Activated T-helper 17 cell treated with anti-CD3 and anti-CD28 coated beads, Interleukin-2, amount 50 U/mL, for 72 hours (primary cell): ENCODE data around the gene IST1. TPM values are rescaled to one million over a fixed set of nuclear protein-coding genes. Genes with fewer than 3 reads are reported as not detected.
"Not testable (repeated sequence)": the region's sequence is repeated elsewhere in the genome, so short reads cannot be mapped to it uniquely, and the experiment has no call there.

Experiments
- ATAC-seq: fragments of 150-1000 bp; cut with Tn5 transposase; replicated peaks from 2 replicates; pipeline ENCODE4 v1.10.0; 2021; ENCODE audit warnings: mild to moderate bottlenecking, moderate library complexity
- H3K27ac Mint-ChIP-seq: one replicate; pipeline ENCODE4 v1.8.0; 2022; ENCODE audit warnings: mixed read lengths
- H3K27me3 Mint-ChIP-seq: one replicate; pipeline ENCODE4 v1.8.0; 2022; ENCODE audit warnings: mixed read lengths
- H3K36me3 Mint-ChIP-seq: one replicate; pipeline ENCODE4 v1.8.0; 2022; ENCODE audit warnings: low read depth, mild to moderate bottlenecking, mixed read lengths
- H3K4me1 Mint-ChIP-seq: one replicate; pipeline ENCODE4 v1.8.0; 2022; ENCODE audit warnings: mixed read lengths
- H3K4me3 Mint-ChIP-seq: one replicate; pipeline ENCODE4 v1.8.0; 2022; ENCODE audit warnings: mild to moderate bottlenecking, mixed read lengths
- H3K9me3 Mint-ChIP-seq: one replicate; pipeline ENCODE4 v1.8.0; 2022; ENCODE audit warnings: mixed read lengths
- total RNA-seq, 2 donors: library from RNA; stranded (reverse); gene quantifications; one replicate each; pipeline ENCODE4 v1.2.3, GENCODE V29; 2022

Gene IST1
- total RNA-seq, 2 donors from 2014 or later = 159 to 217 TPM

GRCh38 chr16:71865173-71865863, 30.0 kb upstream of the IST1 start:
- Mint-ChIP-seq H3K9me3 (no peaks in the 10 kb centered on the region), H3K4me3 (no peak overlapping the region), H3K4me1 (peaks cover 4% of the 10 kb centered on the region), H3K27ac (no peak overlapping the region), H3K36me3 (peaks cover 76% of the 10 kb centered on the region), H3K27me3 (no peaks in the 10 kb centered on the region)
- ATAC-seq = peak; percentile 53

- not testable (repeated sequence) for H3K27ac Mint-ChIP-seq, H3K27me3 Mint-ChIP-seq, H3K9me3 Mint-ChIP-seq, H3K4me3 Mint-ChIP-seq, H3K4me1 Mint-ChIP-seq, ATAC-seq
- peaks cover 59% of the 10 kb centered on the region for H3K36me3 Mint-ChIP-seq
These were observed 28.2 kb upstream of the IST1 start for GRCh38 chr16:71867175-71867574.

GRCh38 chr16:71867939-71868338, 27.4 kb upstream of the IST1 start:
- no peak for ATAC-seq
- Mint-ChIP-seq H3K4me1 (peaks cover 11% of the 10 kb centered on the region), H3K4me3 (no peak overlapping the region), H3K27ac (no peak overlapping the region), H3K9me3 (no peaks in the 10 kb centered on the region), H3K36me3 (peaks cover 53% of the 10 kb centered on the region), H3K27me3 (no peaks in the 10 kb centered on the region)

- no peaks in the 10 kb centered on the region for H3K27me3 Mint-ChIP-seq
- no peaks in the 10 kb centered on the region for H3K9me3 Mint-ChIP-seq
- H3K4me3 Mint-ChIP-seq = no peak overlapping the region
- H3K4me1 Mint-ChIP-seq = peaks cover 15% of the 10 kb centered on the region
- H3K36me3 Mint-ChIP-seq = peaks cover 48% of the 10 kb centered on the region
- no peak for ATAC-seq
- H3K27ac Mint-ChIP-seq = no peak overlapping the region
These were observed 26.2 kb upstream of the IST1 start for GRCh38 chr16:71869089-71869488.

GRCh38 chr16:71870818-71871217, 24.5 kb upstream of the IST1 start:
- H3K36me3 Mint-ChIP-seq = peaks cover 43% of the 10 kb centered on the region
- H3K27me3 Mint-ChIP-seq = no peaks in the 10 kb centered on the region
- peak overlapping the region; percentile 73 for H3K27ac Mint-ChIP-seq
- H3K4me3 Mint-ChIP-seq = no peak overlapping the region
- peak; percentile 58 for ATAC-seq
- no peaks in the 10 kb centered on the region for H3K9me3 Mint-ChIP-seq
- H3K4me1 Mint-ChIP-seq = peaks cover 15% of the 10 kb centered on the region

GRCh38 chr16:71873199-71873598, 22.1 kb upstream of the IST1 start:
- no peaks in the 10 kb centered on the region for H3K9me3 Mint-ChIP-seq
- peaks cover 34% of the 10 kb centered on the region for H3K36me3 Mint-ChIP-seq
- H3K27me3 Mint-ChIP-seq = no peaks in the 10 kb centered on the region
- peaks cover 15% of the 10 kb centered on the region for H3K4me1 Mint-ChIP-seq
- H3K27ac Mint-ChIP-seq = peak overlapping the region; percentile 38
- no peak overlapping the region for H3K4me3 Mint-ChIP-seq
- no peak for ATAC-seq

GRCh38 chr16:71878911-71879310, 16.4 kb upstream of the IST1 start:
- H3K27me3 Mint-ChIP-seq = no peaks in the 10 kb centered on the region
- no peaks in the 10 kb centered on the region for H3K9me3 Mint-ChIP-seq
- no peak overlapping the region for H3K27ac Mint-ChIP-seq
- H3K4me1 Mint-ChIP-seq = peaks cover 24% of the 10 kb centered on the region
- no peak overlapping the region for H3K4me3 Mint-ChIP-seq
- peaks cover 49% of the 10 kb centered on the region for H3K36me3 Mint-ChIP-seq
- ATAC-seq = no peak

- H3K4me3 Mint-ChIP-seq = no peak overlapping the region
- ATAC-seq = no peak
- H3K27ac Mint-ChIP-seq = no peak overlapping the region
- no peaks in the 10 kb centered on the region for H3K9me3 Mint-ChIP-seq
- peaks cover 44% of the 10 kb centered on the region for H3K36me3 Mint-ChIP-seq
- peaks cover 28% of the 10 kb centered on the region for H3K4me1 Mint-ChIP-seq
- H3K27me3 Mint-ChIP-seq = no peaks in the 10 kb centered on the region
These were observed 15.2 kb upstream of the IST1 start for GRCh38 chr16:71880176-71880575.

- peak overlapping the region; percentile 91 for H3K27ac Mint-ChIP-seq
- peak; percentile 64 for ATAC-seq
- no peaks in the 10 kb centered on the region for H3K9me3 Mint-ChIP-seq
- no peaks in the 10 kb centered on the region for H3K27me3 Mint-ChIP-seq
- H3K4me3 Mint-ChIP-seq = peak overlapping the region; percentile 89
- H3K4me1 Mint-ChIP-seq = peaks cover 28% of the 10 kb centered on the region
- peaks cover 33% of the 10 kb centered on the region for H3K36me3 Mint-ChIP-seq
These were observed 12.7 kb upstream of the IST1 start for GRCh38 chr16:71882505-71883167.

GRCh38 chr16:71883168-71883848, 12.0 kb upstream of the IST1 start:
- Mint-ChIP-seq H3K4me1 (peaks cover 28% of the 10 kb centered on the region), H3K36me3 (peaks cover 29% of the 10 kb centered on the region), H3K27ac (peak overlapping the region; percentile 91), H3K4me3 (peak overlapping the region; percentile 89), H3K9me3 (no peaks in the 10 kb centered on the region), H3K27me3 (no peaks in the 10 kb centered on the region)
- ATAC-seq = peak; percentile 31

GRCh38 chr16:71883849-71884638, 11.3 kb upstream of the IST1 start, which contains the start of gene ZNF821:
Gene ZNF821, minus strand, starts transcription at chr16:71884182. Its CDS starts 4,236 bp downstream, at chr16:71879946.
- H3K27ac Mint-ChIP-seq = peak within 1 kb of the TSS; percentile 94
- ATAC-seq = peak; percentile 68

GRCh38 chr16:71885261-71885650, 10.1 kb upstream of the IST1 start:
- Mint-ChIP-seq H3K4me3 (peak overlapping the region; percentile 95), H3K36me3 (peaks cover 12% of the 10 kb centered on the region), H3K27me3 (no peaks in the 10 kb centered on the region), H3K27ac (peak overlapping the region; percentile 94), H3K4me1 (peaks cover 20% of the 10 kb centered on the region), H3K9me3 (no peaks in the 10 kb centered on the region)
- ATAC-seq = no peak

More at GRCh38 chr16:71883849-71884638, 11.3 kb upstream of the IST1 start, which contains the start of gene ZNF821:
- no peaks in the 10 kb centered on the region for H3K27me3 Mint-ChIP-seq
- H3K4me3 Mint-ChIP-seq = peak within 1 kb of the TSS; percentile 95
- no peaks in the 10 kb centered on the region for H3K9me3 Mint-ChIP-seq
- H3K4me1 Mint-ChIP-seq = peaks cover 24% of the 10 kb centered on the region
- H3K36me3 Mint-ChIP-seq = peaks cover 22% of the 10 kb centered on the region

- Mint-ChIP-seq H3K4me1 (peaks cover 4% of the 10 kb centered on the region), H3K36me3 (peaks cover 5% of the 10 kb centered on the region), H3K27ac (no peak overlapping the region)
These were observed 6.2 kb upstream of the IST1 start for GRCh38 chr16:71889147-71889546.

GRCh38 chr16:71893888-71894228, 1.5 kb upstream of the IST1 start:
- H3K4me1 Mint-ChIP-seq = peaks cover 4% of the 10 kb centered on the region
- no peaks in the 10 kb centered on the region for H3K9me3 Mint-ChIP-seq
- ATAC-seq = no peak
- peaks cover 39% of the 10 kb centered on the region for H3K36me3 Mint-ChIP-seq
- H3K27ac Mint-ChIP-seq = peak overlapping the region; percentile 96
- H3K4me3 Mint-ChIP-seq = peak overlapping the region; percentile 92
- H3K27me3 Mint-ChIP-seq = no peaks in the 10 kb centered on the region

More at GRCh38 chr16:71889147-71889546, 6.2 kb upstream of the IST1 start:
- Mint-ChIP-seq H3K27me3 (no peaks in the 10 kb centered on the region), H3K9me3 (no peaks in the 10 kb centered on the region), H3K4me3 (no peak overlapping the region)
- ATAC-seq = no peak
